HG02870 (cell line): ENCODE results near the gene PPP1R26.
"Not testable (repeated sequence)": the region's sequence is repeated elsewhere in the genome, so short reads cannot be mapped to it uniquely, and the experiment has no call there.

Experiments
- ATAC-seq: cut with Tn5 transposase; IDR thresholded peaks from one replicate; pipeline ENCODE4 v1.9.1; 2021; ENCODE audit warnings: mild to moderate bottlenecking, moderate library complexity; ENCODE audit not compliant: unreplicated experiment

PPP1R26 gene

GRCh38 chr9:135503371-135504261 lies 24.0 kb downstream of the PPP1R26 start:
- ATAC-seq: no peak

- no peak for ATAC-seq
These were observed 25.0 kb downstream of the PPP1R26 start for GRCh38 chr9:135504262-135505243.

- ATAC-seq: no peak
These were observed 26.0 kb downstream of the PPP1R26 start for GRCh38 chr9:135505406-135506187.

GRCh38 chr9:135506327-135507103 lies 26.9 kb downstream of the PPP1R26 start:
- no peak for ATAC-seq

- no peak for ATAC-seq
These were observed 27.8 kb downstream of the PPP1R26 start for GRCh38 chr9:135507104-135508035.

- ATAC-seq: no peak
These were observed 28.7 kb downstream of the PPP1R26 start for GRCh38 chr9:135508211-135508820.

- no peak for ATAC-seq
These were observed 29.9 kb downstream of the PPP1R26 start for GRCh38 chr9:135509458-135509857.

GRCh38 chr9:135512241-135512603 lies 32.6 kb downstream of the PPP1R26 start:
- ATAC-seq: no peak

GRCh38 chr9:135512904-135513303 lies 33.3 kb downstream of the PPP1R26 start:
- ATAC-seq: no peak

DNA sequence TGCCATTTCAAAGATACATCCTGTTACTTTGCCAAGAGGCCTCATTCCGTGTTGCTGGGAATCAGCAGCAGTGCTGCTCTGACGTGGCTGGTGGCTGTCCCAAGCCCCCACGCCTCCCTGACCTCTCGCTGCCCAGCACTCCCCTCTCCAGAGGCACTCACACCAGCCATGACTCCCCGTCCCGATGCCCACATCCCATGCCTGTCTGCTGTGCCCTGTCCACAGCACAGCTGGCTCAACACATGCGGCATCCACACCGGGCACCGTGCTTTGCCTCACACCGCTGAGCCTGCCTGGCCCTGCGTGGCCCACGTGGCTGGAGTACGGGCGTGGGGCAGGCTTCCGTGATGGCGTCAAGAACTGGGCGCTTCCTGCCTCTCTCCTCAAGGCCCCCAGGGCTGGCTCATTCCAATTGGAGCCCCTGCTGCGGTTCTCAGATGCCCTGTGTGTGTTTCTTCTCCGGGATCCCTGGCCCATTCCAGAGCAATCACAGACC lies 33.8 kb downstream of the PPP1R26 start:
- no peak for ATAC-seq

- not testable (repeated sequence) for ATAC-seq
These were observed 34.3 kb downstream of the PPP1R26 start for GRCh38 chr9:135513906-135514305.

- ATAC-seq: no peak
These were observed 34.9 kb downstream of the PPP1R26 start for GRCh38 chr9:135514342-135515082.

DNA sequence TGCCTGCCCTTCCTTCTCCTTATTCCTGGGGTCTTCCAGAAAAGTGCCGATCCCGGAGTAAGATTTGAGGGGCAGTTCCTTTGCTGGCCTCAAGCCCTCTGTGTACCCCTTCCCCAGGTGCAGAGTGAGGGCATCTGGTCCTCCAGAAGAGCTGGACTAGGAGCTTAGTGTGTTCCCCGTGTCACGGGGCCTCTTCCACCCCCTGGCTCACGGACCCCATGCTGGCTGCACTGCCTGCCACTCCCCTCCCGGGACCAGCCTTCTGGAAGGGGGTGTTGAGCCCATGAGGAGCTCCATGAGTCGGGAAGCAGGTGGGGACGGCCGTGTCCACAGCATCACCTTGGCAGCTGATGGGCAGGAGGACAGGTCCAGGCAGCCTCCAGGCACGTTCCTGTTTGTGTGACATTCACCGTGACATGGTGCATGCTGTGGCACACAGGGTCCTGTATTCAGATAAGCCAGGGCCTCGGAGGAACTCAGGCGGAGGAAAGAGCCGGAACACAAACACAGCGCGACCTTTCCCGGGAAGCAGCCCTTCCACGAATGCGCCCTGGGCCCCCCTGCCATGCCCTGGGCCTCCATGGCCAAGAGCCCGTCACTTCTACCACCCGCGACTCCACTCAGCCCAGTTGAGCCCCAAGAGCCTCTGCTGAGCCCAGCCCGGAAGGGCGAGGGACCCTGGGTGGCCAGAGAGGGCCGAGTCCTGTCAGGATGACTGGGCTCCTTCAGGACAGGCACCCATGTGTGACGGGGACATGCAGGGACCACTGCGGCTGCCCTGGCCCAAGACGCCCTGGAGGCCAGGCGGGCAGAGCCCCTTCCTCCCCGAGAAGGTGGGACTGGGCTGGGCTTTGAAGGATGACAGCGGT lies 35.7 kb downstream of the PPP1R26 start:
- no peak for ATAC-seq

- ATAC-seq: no peak
These were observed 36.7 kb downstream of the PPP1R26 start for GRCh38 chr9:135516132-135516860.

- no peak for ATAC-seq
These were observed 37.8 kb downstream of the PPP1R26 start for GRCh38 chr9:135517407-135517822.
